Measurements from ENCODE around the gene IGFBP7. TPM values are rescaled to one million over a fixed set of nuclear protein-coding genes. Genes with fewer than 3 reads are reported as not detected.
A peak's percentile ranks its signal among the peaks of the same experiment; 100 is the strongest.

The IGFBP7 gene
- total and polyA plus RNA-seq, 8 donors, result 71.8 to 972 (median 198) TPM

DNA sequence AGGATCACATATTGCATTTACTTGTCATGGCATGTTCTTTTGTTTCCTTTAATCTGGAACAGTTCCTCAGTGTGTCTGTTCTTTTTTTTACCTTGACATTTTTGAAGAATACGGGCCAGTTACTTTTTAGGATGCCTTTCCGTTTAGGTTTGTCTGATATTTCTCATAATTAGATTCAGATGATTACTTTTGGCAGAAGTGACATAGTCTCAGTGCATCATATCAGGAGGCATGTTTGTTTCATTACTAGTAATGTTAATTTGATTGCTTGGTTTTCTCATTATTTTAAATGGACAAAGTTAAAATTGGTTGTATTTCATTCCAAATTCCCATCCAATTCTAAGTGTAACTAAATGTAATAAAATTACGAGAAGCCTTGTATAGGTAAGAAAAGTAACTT is 123.2 kb downstream of the IGFBP7 start:
- TF ChIP-seq POLR2AphosphoS5 (IDR thresholded peaks at IDR 0.05) (no peak), POLR2A (IDR thresholded peaks at IDR 0.05) (no peak)
- TF ChIP-seq, protein P1, sequence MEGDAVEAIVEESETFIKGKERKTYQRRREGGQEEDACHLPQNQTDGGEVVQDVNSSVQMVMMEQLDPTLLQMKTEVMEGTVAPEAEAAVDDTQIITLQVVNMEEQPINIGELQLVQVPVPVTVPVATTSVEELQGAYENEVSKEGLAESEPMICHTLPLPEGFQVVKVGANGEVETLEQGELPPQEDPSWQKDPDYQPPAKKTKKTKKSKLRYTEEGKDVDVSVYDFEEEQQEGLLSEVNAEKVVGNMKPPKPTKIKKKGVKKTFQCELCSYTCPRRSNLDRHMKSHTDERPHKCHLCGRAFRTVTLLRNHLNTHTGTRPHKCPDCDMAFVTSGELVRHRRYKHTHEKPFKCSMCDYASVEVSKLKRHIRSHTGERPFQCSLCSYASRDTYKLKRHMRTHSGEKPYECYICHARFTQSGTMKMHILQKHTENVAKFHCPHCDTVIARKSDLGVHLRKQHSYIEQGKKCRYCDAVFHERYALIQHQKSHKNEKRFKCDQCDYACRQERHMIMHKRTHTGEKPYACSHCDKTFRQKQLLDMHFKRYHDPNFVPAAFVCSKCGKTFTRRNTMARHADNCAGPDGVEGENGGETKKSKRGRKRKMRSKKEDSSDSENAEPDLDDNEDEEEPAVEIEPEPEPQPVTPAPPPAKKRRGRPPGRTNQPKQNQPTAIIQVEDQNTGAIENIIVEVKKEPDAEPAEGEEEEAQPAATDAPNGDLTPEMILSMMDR (IDR thresholded peaks at IDR 0.05), result no peak
- Histone ChIP-seq H3K9me3 (no peaks in the 10 kb centered on the region), H3K36me3 (peaks cover 48 to 72% (median 69%) of the 10 kb centered on the region in 4 donors), H3K27me3 (no peaks in the 10 kb centered on the region), H3K27ac (no peak overlapping the region), H3K4me1 (peaks cover 0 to 35% (median 21%) of the 10 kb centered on the region in 4 donors), H3K4me3 (no peak overlapping the region)
- intact Hi-C loops (cut with DNase I; ENCODE audit: low total_unique reads), result no loop called here
- WGBS, 5 donors, result 93 to 96% (median 95%) methylated on average over 3 of the region's 3 CpGs
- no peak for DNase-seq

GRCh38 chr4:56986192-56986591 is 124.0 kb downstream of the IGFBP7 start:
- H3K27ac ChIP-seq, result no peak overlapping the region
- intact Hi-C loops (cut with DNase I; ENCODE audit: low total_unique reads), result no loop called here
- no peak for DNase-seq
- H3K36me3 ChIP-seq, result peaks cover 41 to 64% (median 61%) of the 10 kb centered on the region in 4 donors
- peaks cover 0 to 43% (median 28%) of the 10 kb centered on the region in 4 donors for H3K4me1 ChIP-seq
- no peaks in the 10 kb centered on the region for H3K9me3 ChIP-seq
- no peak overlapping the region for H3K4me3 ChIP-seq
- WGBS, 5 donors, result 81 to 91% (median 86%) methylated on average over 1 of the region's 1 CpG
- H3K27me3 ChIP-seq, result no peaks in the 10 kb centered on the region
- no peak for TF ChIP-seq EP300 (IDR thresholded peaks at IDR 0.05)
- TF ChIP-seq POLR2AphosphoS5 (IDR thresholded peaks at IDR 0.05), result no peak
- no peak for TF ChIP-seq POLR2A (IDR thresholded peaks at IDR 0.05)
- TF ChIP-seq, protein P1 (IDR thresholded peaks at IDR 0.05), result no peak

DNA sequence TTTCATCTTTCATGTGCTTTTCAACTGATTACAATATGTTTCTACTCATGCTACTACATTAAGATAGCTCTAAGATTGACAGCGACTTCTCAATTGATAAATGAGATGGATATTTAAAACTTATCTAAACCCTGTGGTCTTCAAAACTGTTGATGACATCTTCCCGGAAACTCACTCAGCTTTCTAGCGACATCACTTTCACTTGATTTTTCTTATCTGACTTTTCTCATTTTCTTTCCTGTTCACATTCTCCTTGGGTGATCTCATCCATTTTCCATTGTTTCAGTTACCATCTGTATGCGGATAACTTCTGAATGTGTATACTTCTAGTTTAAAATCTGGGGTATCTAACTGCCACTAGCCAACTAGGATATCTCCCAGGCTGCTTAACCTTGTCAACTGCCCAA is 128.4 kb downstream of the IGFBP7 start:
- TF ChIP-seq POLR2A (IDR thresholded peaks at IDR 0.05) (no peak), POLR2AphosphoS5 (IDR thresholded peaks at IDR 0.05) (no peak), EP300 (IDR thresholded peaks at IDR 0.05) (no peak)
- TF ChIP-seq, protein P1 (IDR thresholded peaks at IDR 0.05), result no peak
- H3K27me3 ChIP-seq, result no peaks in the 10 kb centered on the region
- H3K4me3 ChIP-seq, result no peak overlapping the region
- H3K4me1 ChIP-seq, result peaks cover 25 to 69% (median 44%) of the 10 kb centered on the region in 4 donors
- DNase-seq, result peak in 1 of 2 donors; percentile 22
- 43 to 62% (median 59%) methylated on average over 4 of the region's 4 CpGs for WGBS, 5 donors
- peak overlapping the region in 2 of 5 donors; percentile 3 to 12 for H3K27ac ChIP-seq
- H3K9me3 ChIP-seq, result no peaks in the 10 kb centered on the region
- peaks cover 8 to 21% (median 19%) of the 10 kb centered on the region in 4 donors for H3K36me3 ChIP-seq
- intact Hi-C loops (cut with DNase I; ENCODE audit: low total_unique reads), result no loop called here

Small RNA genes lying within 50 kb of the gene (small RNA-seq; reads per million reads assigned to genes)
- gene RNU6-998P, result 0 reads per million in 4 donors

Other genes starting within 250 kb of the IGFBP7 start
- 10 to 100 TPM; 36.4 to 79.7 (median 47.4) TPM for gene REST, start 202.5 kb downstream of the IGFBP7 start, total RNA-seq
- gene REST, start 202.5 kb downstream of the IGFBP7 start, polyA plus RNA-seq, result 1 to 10 TPM; 3.1 to 4.9 (median 4.4) TPM
- gene NOA1, start 132.8 kb downstream of the IGFBP7 start, total RNA-seq, result 10 to 100 TPM in 4 of 5 donors, 1 to 10 TPM in 1; 1.2 to 81.7 (median 13.6) TPM
- 10 to 100 TPM; 10.1 to 20.0 (median 10.5) TPM for gene NOA1, start 132.8 kb downstream of the IGFBP7 start, polyA plus RNA-seq
- 100 to 1,000 TPM in 3 of 5 donors, 10 to 100 TPM in 2; 18.5 to 446 (median 127) TPM for gene POLR2B, start 131.5 kb downstream of the IGFBP7 start, total RNA-seq
- 10 to 100 TPM; 20.5 to 26.2 (median 24.8) TPM for gene POLR2B, start 131.5 kb downstream of the IGFBP7 start, polyA plus RNA-seq